ENCODE data around the gene PPT2.
A peak's percentile ranks its signal among the peaks of the same experiment; 100 is the strongest.
"Not testable (repeated sequence)": the region's sequence is repeated elsewhere in the genome, so short reads cannot be mapped to it uniquely, and the experiment has no call there.

PPT2 gene

GRCh38 chr6:32177788-32178546, 24.0 kb downstream of the PPT2 start, which contains the start of gene RNF5:
RNF5 (plus strand) TSS chr6:32178405; CDS start chr6:32178512, 107 bp downstream.
- DNase-seq, result peak; percentile 99 to 100

DNA sequence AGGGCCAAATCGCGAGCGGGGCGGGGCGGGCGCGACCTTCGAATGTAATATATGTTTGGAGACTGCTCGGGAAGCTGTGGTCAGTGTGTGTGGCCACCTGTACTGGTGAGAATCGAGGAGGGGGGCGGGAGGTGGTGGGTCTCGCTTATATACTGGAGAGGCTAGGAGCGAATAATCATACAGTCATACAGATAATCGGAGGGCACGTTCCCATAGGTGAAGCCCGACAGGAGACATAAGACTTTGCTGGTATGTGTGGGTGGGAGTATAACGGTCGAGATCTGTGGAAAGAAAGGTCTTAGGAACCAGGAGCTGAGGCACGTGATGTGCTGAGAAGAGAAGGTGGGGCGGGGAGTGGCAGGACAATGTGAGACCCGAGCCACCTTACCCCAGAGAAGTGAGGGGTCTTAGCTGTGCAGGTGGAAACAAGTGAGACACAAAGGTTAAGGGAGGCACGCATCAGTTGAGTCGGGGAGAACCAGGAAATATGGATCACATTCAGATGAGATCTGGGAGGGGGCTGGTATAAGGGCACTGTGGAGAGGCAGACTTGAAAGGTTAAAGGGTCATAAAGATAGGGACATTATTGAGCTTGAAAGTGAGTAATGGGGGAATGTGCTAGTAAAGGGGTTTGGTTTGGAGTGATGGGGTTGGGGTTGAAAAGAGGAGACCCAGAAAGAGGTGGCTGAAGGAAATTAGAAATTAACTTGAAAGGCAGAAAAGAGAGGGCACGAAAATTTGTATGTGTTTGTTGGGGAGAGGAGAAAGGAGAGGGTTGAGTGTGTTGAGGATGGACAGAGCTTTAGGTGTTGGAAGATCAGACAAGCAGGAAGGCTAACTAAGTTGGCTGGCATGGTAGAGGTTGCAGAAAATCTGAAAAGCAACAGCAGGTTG, 24.9 kb downstream of the PPT2 start:
- DNase-seq, result no peak

DNA sequence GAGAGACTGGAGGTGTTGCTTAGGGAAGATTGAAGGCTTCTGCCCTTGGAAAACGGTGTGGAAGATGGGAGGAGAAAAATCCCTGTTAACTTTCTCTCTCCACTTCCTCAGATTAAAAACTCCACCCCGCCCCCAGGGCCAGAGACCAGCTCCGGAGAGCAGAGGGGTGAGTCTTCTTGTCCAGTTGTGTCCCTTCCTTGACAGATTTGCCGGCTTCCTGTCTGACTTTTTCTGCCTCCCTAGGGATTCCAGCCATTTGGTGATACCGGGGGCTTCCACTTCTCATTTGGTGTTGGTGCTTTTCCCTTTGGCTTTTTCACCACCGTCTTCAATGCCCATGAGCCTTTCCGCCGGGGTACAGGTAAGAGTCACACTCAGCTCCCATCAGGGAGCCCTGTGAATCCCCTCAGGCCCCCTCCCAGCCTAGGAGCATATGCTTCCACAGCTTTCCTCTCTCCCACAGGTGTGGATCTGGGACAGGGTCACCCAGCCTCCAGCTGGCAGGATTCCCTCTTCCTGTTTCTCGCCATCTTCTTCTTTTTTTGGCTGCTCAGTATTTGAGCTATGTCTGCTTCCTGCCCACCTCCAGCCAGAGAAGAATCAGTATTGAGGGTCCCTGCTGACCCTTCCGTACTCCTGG, 25.9 kb downstream of the PPT2 start:
- DNase-seq, result no peak

DNA sequence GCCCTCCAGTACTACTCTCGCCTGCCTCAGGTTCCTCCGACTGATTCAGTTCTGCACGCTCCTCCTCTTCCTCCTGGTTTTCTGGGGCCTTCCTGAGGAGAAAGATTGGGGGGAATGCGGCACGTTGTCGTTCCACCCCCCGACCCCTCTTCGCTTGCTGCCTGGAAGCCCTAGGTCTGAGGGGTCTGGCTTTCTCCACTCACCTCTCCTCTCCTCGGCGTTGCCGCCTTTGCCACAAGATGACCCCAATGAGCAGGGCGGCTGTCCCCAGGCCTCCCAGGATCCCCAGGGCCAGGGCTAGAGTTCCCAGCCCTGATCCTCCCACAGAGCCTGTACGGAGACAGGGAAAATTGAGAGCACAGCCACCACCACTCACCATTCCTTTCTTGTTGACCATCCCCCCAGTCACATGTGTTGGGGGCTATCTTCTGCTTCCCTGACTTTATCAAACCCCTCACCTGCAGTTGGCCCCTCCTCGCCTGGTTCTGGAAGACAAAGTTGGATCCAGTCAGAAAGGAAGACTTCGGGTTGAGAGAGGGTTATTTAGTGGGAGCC, 27.3 kb downstream of the PPT2 start:
- DNase-seq, result no peak

GRCh38 chr6:32181915-32182529, 28.1 kb downstream of the PPT2 start:
- no peak for DNase-seq

GRCh38 chr6:32182555-32182981, 28.6 kb downstream of the PPT2 start:
- no peak for DNase-seq

DNA sequence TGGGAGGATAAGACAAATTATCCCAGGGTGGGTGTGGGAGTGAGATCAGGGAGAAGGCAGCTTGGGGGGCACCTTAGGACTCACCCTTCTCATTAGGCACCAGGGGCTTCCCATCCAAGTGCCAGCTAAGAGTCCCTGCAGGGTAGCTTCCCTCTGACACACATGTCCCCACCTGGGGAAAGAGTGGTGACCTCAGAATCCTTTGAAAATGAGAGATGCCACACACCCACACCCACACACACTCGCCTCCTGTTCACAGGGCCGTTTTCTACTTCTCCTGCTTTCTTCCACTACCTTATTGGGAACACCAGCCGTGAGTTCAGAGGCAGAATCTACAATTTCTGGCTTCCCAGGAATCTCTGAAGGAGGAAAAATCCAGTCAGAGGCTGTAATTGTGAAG, 29.1 kb downstream of the PPT2 start:
- no peak for DNase-seq

DNA sequence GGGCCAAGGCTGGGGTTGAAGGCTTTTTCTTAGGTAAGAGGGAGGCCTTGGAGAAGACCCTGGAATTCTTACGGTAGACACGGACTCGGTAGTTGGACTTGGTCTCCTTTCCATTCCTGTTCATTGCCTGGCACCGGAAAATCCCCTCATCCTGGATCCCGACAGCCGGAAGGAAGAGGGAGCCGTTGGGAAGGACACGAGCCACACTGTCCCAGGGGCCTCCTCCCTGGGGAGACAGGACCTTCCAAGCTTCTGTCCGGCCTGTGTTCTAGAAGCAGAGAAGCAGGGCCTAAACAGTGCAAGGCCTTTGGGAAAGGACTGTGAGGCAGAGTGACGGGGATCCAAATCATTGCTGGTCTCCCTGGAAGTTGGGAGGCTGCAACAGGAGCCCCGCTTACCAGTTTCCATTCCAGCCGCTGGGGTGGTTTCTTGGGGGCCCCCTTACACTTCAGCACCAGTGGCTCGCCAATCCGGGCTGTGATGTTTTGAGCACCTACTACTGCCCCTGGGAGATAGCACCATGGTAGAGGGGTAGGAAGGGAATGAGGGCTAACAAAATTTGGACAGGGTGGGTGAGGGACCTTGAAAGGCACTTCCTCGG, 29.6 kb downstream of the PPT2 start:
- no peak for DNase-seq

GRCh38 chr6:32184084-32184640, 30.2 kb downstream of the PPT2 start, which contains the start of gene AGER:
AGER (minus strand) TSS chr6:32184253; CDS start chr6:32184222, 31 bp downstream.
- no peak for DNase-seq

GRCh38 chr6:32185681-32186131, 31.8 kb downstream of the PPT2 start:
- not testable (repeated sequence) for DNase-seq

- DNase-seq, result not testable (repeated sequence)
Observed at GRCh38 chr6:32186151-32186840, 32.4 kb downstream of the PPT2 start.

GRCh38 chr6:32187009-32187709, 33.2 kb downstream of the PPT2 start:
- no peak for DNase-seq

- not testable (repeated sequence) for DNase-seq
Observed at GRCh38 chr6:32187725-32188380, 33.9 kb downstream of the PPT2 start.

GRCh38 chr6:32188381-32189068, 34.6 kb downstream of the PPT2 start:
- no peak for DNase-seq

- DNase-seq, result no peak
Observed at GRCh38 chr6:32189069-32189741, 35.3 kb downstream of the PPT2 start.

DNA sequence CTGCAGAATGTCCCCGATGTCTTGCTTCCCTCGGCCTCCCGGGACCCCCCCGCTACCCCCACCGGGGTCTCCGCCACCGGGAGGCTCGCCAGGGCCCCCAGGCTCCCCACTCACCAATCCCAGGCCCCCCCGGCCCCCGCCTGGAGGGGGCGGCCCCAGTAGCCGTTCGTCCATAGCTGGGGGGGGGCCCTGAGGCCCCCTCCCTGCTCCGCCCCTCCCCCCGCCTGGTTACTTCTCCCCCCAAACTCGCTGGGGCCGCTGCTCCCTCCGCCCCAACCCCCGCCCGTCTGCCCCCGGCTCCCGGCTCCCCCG, 35.8 kb downstream of the PPT2 start:
- DNase-seq, result no peak

DNA sequence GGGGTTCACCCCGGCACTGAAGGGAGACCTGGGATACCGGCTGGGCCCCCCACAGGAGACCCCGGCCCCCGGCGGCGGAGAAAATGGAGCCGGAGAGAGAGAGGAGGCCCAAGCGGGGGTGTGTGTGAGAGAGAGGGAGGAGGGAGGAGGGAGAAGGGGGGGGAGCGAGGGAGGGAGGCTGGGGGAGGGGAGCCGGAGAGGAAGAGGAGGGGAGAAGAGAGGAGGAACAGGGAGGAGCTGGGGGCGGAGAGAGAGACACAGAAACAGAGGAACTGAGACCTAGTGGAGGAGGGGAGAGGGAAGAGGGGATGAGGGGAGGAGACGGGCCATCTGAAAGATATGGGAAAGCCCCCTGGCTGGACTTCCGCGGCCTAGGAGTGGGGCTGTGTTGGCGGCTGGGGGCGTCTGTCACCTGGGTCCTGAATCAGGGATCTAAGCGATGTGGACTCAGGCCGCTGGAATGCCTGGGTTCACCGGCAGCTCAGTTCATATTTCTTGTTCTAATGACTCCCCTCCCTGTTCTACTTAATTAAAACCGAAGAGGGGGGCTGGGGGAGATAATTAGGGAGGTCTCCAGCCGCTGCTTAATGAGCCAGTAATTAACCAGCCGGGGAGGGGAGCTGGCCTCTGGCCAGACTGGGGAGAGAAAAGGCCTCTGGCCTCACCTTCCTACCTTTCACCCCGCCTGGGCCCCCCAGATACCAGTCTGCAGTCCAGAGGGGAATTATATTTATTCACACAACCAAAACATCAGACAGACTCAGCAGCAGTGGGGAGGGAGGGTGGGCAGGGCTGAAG, 36.3 kb downstream of the PPT2 start, which contains the start of gene PBX2:
Gene PBX2 (minus strand): TSS at position 149 of the 798 bp plus-strand sequence. CDS start 287 bp downstream, outside the sequence.
- DNase-seq, result peak; percentile 66 to 71
